HEK293 (cell line): Measurements from ENCODE around the gene VPS13C.

ENCODE experiments used
- CTCF ChIA-PET: fragments of 350-600 bp; formaldehyde crosslinking; extraction: SDS; loops from one replicate; lab custom pipeline; 2021; ENCODE audit warnings: antibody characterized with exemption; lab: Yijun Ruan, JAX
- POLR2A ChIA-PET: fragments of 300-600 bp; formaldehyde crosslinking; extraction: SDS; loops from one replicate; lab custom pipeline; 2020; ENCODE audit warnings: antibody characterized with exemption, inconsistent platforms; lab: Yijun Ruan, JAX
- H3K27ac ChIP-seq: fragments of 200-500 bp; sonication (Bioruptor generic); 2 replicates; pipeline ENCODE4 v1.5.1; 2014; ENCODE audit warnings: low read depth, low read length, control low read depth, inconsistent platforms; ENCODE audit errors: extremely low read depth
- H3K36me3 ChIP-seq, 2 experiments: fragments of 200-500 bp in 1 of 2; sonication (Bioruptor generic) in 1 of 2; 1 replicate in 1 of 2; 2 replicates in 1 of 2; pipeline ENCODE4 v1.5.1; 2014 to 2017; ENCODE audit warnings: inconsistent platforms in 2 of 2, low read length in 2 of 2; ENCODE audit not compliant: control insufficient read depth in 2 of 2, insufficient read depth in 1 of 2
- H3K4me1 ChIP-seq: fragments of 200-500 bp; sonication (Bioruptor generic); 2 replicates; pipeline ENCODE4 v1.5.1; 2014; ENCODE audit warnings: mild to moderate bottlenecking, low read length, inconsistent platforms; ENCODE audit not compliant: control insufficient read depth, insufficient read depth
- H3K4me3 ChIP-seq: 2 replicates; pipeline ENCODE4 v1.5.1; 2011; ENCODE audit warnings: low read depth, mild to moderate bottlenecking, control low read depth, low read length, moderate library complexity
- H3K9me3 ChIP-seq: fragments of 200-500 bp; sonication (Bioruptor generic); 2 replicates; pipeline ENCODE4 v1.5.1; 2014; ENCODE audit warnings: low read depth, low read length, inconsistent platforms; ENCODE audit not compliant: control insufficient read depth, insufficient read depth
- ATF2 ChIP-seq: fragments of 450-650 bp; formaldehyde crosslinking; IDR thresholded peaks from 2 replicates; pipeline ENCODE4 v1.5.1; 2016; ENCODE audit warnings: missing biosample characterization, missing genetic modification characterization, low read depth
- FEZF1 ChIP-seq: fragments of 450-650 bp; formaldehyde crosslinking; IDR thresholded peaks from 2 replicates; pipeline ENCODE4 v1.5.1; 2016; ENCODE audit warnings: missing biosample characterization, missing genetic modification characterization
- MYNN ChIP-seq: fragments of 450-650 bp; formaldehyde crosslinking; IDR thresholded peaks from 2 replicates; pipeline ENCODE4 v1.5.1; 2016; ENCODE audit warnings: missing biosample characterization, missing genetic modification characterization, borderline replicate concordance
- REPIN1 ChIP-seq: fragments of 450-650 bp; formaldehyde crosslinking; IDR thresholded peaks from 2 replicates; pipeline ENCODE4 v1.5.1; 2017; ENCODE audit warnings: missing biosample characterization, missing genetic modification characterization, low read depth
- REST ChIP-seq: fragments of 450-650 bp; formaldehyde crosslinking; IDR thresholded peaks from 2 replicates; pipeline ENCODE4 v1.5.1; 2016; ENCODE audit warnings: missing biosample characterization, missing genetic modification characterization
- ZBTB21 ChIP-seq: fragments of 450-650 bp; formaldehyde crosslinking; IDR thresholded peaks from 2 replicates; pipeline ENCODE4 v1.5.1; 2017; ENCODE audit warnings: missing biosample characterization, missing genetic modification characterization
- ZNF146 ChIP-seq: fragments of 450-650 bp; formaldehyde crosslinking; IDR thresholded peaks from 2 replicates; pipeline ENCODE4 v1.5.1; 2016; ENCODE audit warnings: missing biosample characterization, missing genetic modification characterization
- ZNF23 ChIP-seq: fragments of 450-650 bp; formaldehyde crosslinking; IDR thresholded peaks from 2 replicates; pipeline ENCODE4 v1.5.1; 2016; ENCODE audit warnings: missing biosample characterization, missing genetic modification characterization, borderline replicate concordance
- ZNF24 ChIP-seq: fragments of 450-650 bp; formaldehyde crosslinking; IDR thresholded peaks from 2 replicates; pipeline ENCODE4 v1.5.1; 2016; ENCODE audit warnings: missing biosample characterization, missing genetic modification characterization
- ZNF274 ChIP-seq, 2 experiments: fragments of 200-500 bp in 1 of 2; fragments of 450-650 bp in 1 of 2; sonication (Bioruptor generic) in 1 of 2; formaldehyde crosslinking in 1 of 2; IDR thresholded peaks; 2 replicates each; pipeline versions ENCODE4 v1.5.1 to v1.6.1; 2014 to 2016; ENCODE audit warnings: borderline replicate concordance in 1 of 2, inconsistent platforms in 1 of 2, low read length in 1 of 2, missing biosample characterization in 1 of 2, missing genetic modification characterization in 1 of 2
- ZNF280D ChIP-seq: fragments of 450-650 bp; formaldehyde crosslinking; IDR thresholded peaks from 2 replicates; pipeline ENCODE4 v1.5.1; 2016; ENCODE audit warnings: missing biosample characterization, missing genetic modification characterization
- ZNF350 ChIP-seq: fragments of 450-650 bp; formaldehyde crosslinking; IDR thresholded peaks from 2 replicates; pipeline ENCODE4 v1.5.0; 2017; ENCODE audit warnings: missing biosample characterization, mild to moderate bottlenecking, missing genetic modification characterization
- ZNF416 ChIP-seq: fragments of 450-650 bp; formaldehyde crosslinking; IDR thresholded peaks from 2 replicates; pipeline ENCODE4 v1.5.1; 2016; ENCODE audit warnings: missing biosample characterization, missing genetic modification characterization
- ZNF423 ChIP-seq: fragments of 450-650 bp; formaldehyde crosslinking; IDR thresholded peaks from 2 replicates; pipeline ENCODE4 v1.5.1; 2016; ENCODE audit warnings: missing biosample characterization, missing genetic modification characterization
- ZNF48 ChIP-seq: fragments of 450-650 bp; formaldehyde crosslinking; IDR thresholded peaks from 2 replicates; pipeline ENCODE4 v1.5.1; 2016; ENCODE audit warnings: missing biosample characterization, missing genetic modification characterization
- ZNF549 ChIP-seq: fragments of 450-650 bp; IDR thresholded peaks from 2 replicates; pipeline ENCODE4 v1.5.1; 2018; ENCODE audit warnings: missing biosample characterization, missing genetic modification characterization, mild to moderate bottlenecking, inconsistent platforms, moderate library complexity
- ZNF585B ChIP-seq: fragments of 450-650 bp; formaldehyde crosslinking; IDR thresholded peaks from 2 replicates; pipeline ENCODE4 v1.5.1; 2016; ENCODE audit warnings: missing biosample characterization, missing genetic modification characterization
- ZNF629 ChIP-seq: fragments of 450-650 bp; formaldehyde crosslinking; IDR thresholded peaks from 2 replicates; pipeline ENCODE4 v1.5.1; 2017; ENCODE audit warnings: missing biosample characterization, missing genetic modification characterization
- ZNF660 ChIP-seq: fragments of 450-650 bp; IDR thresholded peaks from 2 replicates; pipeline ENCODE4 v1.5.1; 2018; ENCODE audit warnings: missing biosample characterization, mild to moderate bottlenecking, missing genetic modification characterization
- ZSCAN4 ChIP-seq: fragments of 450-650 bp; formaldehyde crosslinking; IDR thresholded peaks from 2 replicates; pipeline ENCODE4 v1.5.1; 2017; ENCODE audit warnings: missing biosample characterization, missing genetic modification characterization

Gene VPS13C

GRCh38 chr15:61938249-61938648 lies 122.0 kb downstream of the VPS13C start (continued):
- no peak for TF ChIP-seq ZNF280D (tag by site-specific recombination)

GRCh38 chr15:61936528-61937195 lies 123.6 kb downstream of the VPS13C start:
- H3K4me3 ChIP-seq = no peak overlapping the region
- ChIA-PET CTCF (no interaction called here), POLR2A (no interaction called here)
- H3K9me3 ChIP-seq = no peaks in the 10 kb centered on the region
- TF ChIP-seq ZNF274 (IDR thresholded peaks at IDR 0.05; ENCODE audit: low read length) = no peak
- no peak for TF ChIP-seq ZNF274 (tag by site-specific recombination; IDR thresholded peaks at IDR 0.05; ENCODE audit: borderline replicate concordance)
- no peak for TF ChIP-seq REST (tag by site-specific recombination)
- TF ChIP-seq ZNF146 (tag by site-specific recombination) = no peak
- TF ChIP-seq ZNF549 (tag by site-specific recombination) = no peak
- TF ChIP-seq ATF2 (tag by site-specific recombination) = no peak
- no peak for TF ChIP-seq MYNN (tag by site-specific recombination)
- TF ChIP-seq ZSCAN4 (tag by site-specific recombination) = no peak
- TF ChIP-seq ZNF423 = no peak
- no peak for TF ChIP-seq ZNF48 (tag by site-specific recombination)
- no peak for TF ChIP-seq ZNF629 (tag by site-specific recombination)
- TF ChIP-seq ZNF350 (tag by site-specific recombination) = no peak
- no peak for TF ChIP-seq ZNF416 (tag by site-specific recombination)
- TF ChIP-seq ZBTB21 (tag by site-specific recombination) = no peak
- TF ChIP-seq ZNF24 = no peak
- TF ChIP-seq FEZF1 = no peak
- TF ChIP-seq ZNF585B (tag by site-specific recombination) = no peak
- TF ChIP-seq ZNF660 (tag by site-specific recombination) = no peak
- no peak for TF ChIP-seq REPIN1 (tag by site-specific recombination)
- no peak for TF ChIP-seq ZNF23 (tag by site-specific recombination)
- no peak overlapping the region for H3K27ac ChIP-seq
- H3K4me1 ChIP-seq = no peaks in the 10 kb centered on the region
- peaks cover 0 to 9% of the 10 kb centered on the region in 2 experiments; a peak in 2 of 3 replicates for H3K36me3 ChIP-seq
